HEK293 (cell line): ENCODE measurements around the gene OLA1.

Source experiments
- CTCF ChIA-PET: fragments of 350-600 bp; formaldehyde crosslinking; extraction: SDS; loops from one replicate; lab custom pipeline; 2021; ENCODE audit warnings: antibody characterized with exemption; lab: Yijun Ruan, JAX
- POLR2A ChIA-PET: fragments of 300-600 bp; formaldehyde crosslinking; extraction: SDS; loops from one replicate; lab custom pipeline; 2020; ENCODE audit warnings: antibody characterized with exemption, inconsistent platforms; lab: Yijun Ruan, JAX
- H3K27ac ChIP-seq: fragments of 200-500 bp; sonication (Bioruptor generic); 2 replicates; pipeline ENCODE4 v1.5.1; 2014; ENCODE audit warnings: low read depth, low read length, control low read depth, inconsistent platforms; ENCODE audit errors: extremely low read depth
- H3K36me3 ChIP-seq, 2 experiments: fragments of 200-500 bp in 1 of 2; sonication (Bioruptor generic) in 1 of 2; 1 replicate in 1 of 2; 2 replicates in 1 of 2; pipeline ENCODE4 v1.5.1; 2014 to 2017; ENCODE audit warnings: inconsistent platforms in 2 of 2, low read length in 2 of 2; ENCODE audit not compliant: control insufficient read depth in 2 of 2, insufficient read depth in 1 of 2
- H3K4me1 ChIP-seq: fragments of 200-500 bp; sonication (Bioruptor generic); 2 replicates; pipeline ENCODE4 v1.5.1; 2014; ENCODE audit warnings: mild to moderate bottlenecking, low read length, inconsistent platforms; ENCODE audit not compliant: control insufficient read depth, insufficient read depth
- H3K4me3 ChIP-seq: 2 replicates; pipeline ENCODE4 v1.5.1; 2011; ENCODE audit warnings: low read depth, mild to moderate bottlenecking, control low read depth, low read length, moderate library complexity
- H3K9me3 ChIP-seq: fragments of 200-500 bp; sonication (Bioruptor generic); 2 replicates; pipeline ENCODE4 v1.5.1; 2014; ENCODE audit warnings: low read depth, low read length, inconsistent platforms; ENCODE audit not compliant: control insufficient read depth, insufficient read depth
- OVOL3 ChIP-seq: fragments of 450-650 bp; formaldehyde crosslinking; IDR thresholded peaks from 2 replicates; pipeline ENCODE4 v1.5.1; 2016; ENCODE audit warnings: missing biosample characterization, missing genetic modification characterization
- PRDM6 ChIP-seq: fragments of 450-650 bp; formaldehyde crosslinking; IDR thresholded peaks from 2 replicates; pipeline ENCODE4 v1.5.1; 2017; ENCODE audit warnings: missing biosample characterization, missing genetic modification characterization
- SCRT2 ChIP-seq: fragments of 450-650 bp; formaldehyde crosslinking; IDR thresholded peaks from 2 replicates; pipeline ENCODE4 v1.5.1; 2016; ENCODE audit warnings: missing biosample characterization, missing genetic modification characterization
- SP7 ChIP-seq: fragments of 450-650 bp; formaldehyde crosslinking; IDR thresholded peaks from 2 replicates; pipeline ENCODE4 v1.5.1; 2016; ENCODE audit warnings: missing biosample characterization, missing genetic modification characterization
- ZBTB49 ChIP-seq: fragments of 450-650 bp; formaldehyde crosslinking; IDR thresholded peaks from 2 replicates; pipeline ENCODE4 v1.5.1; 2016; ENCODE audit warnings: missing biosample characterization, missing genetic modification characterization, low read depth
- ZBTB6 ChIP-seq: fragments of 450-650 bp; formaldehyde crosslinking; IDR thresholded peaks from 2 replicates; pipeline ENCODE4 v1.5.1; 2017; ENCODE audit warnings: missing biosample characterization, missing genetic modification characterization
- ZFP37 ChIP-seq: fragments of 450-650 bp; formaldehyde crosslinking; IDR thresholded peaks from 2 replicates; pipeline ENCODE4 v1.5.1; 2016; ENCODE audit warnings: missing biosample characterization, missing genetic modification characterization
- ZNF155 ChIP-seq: fragments of 450-650 bp; formaldehyde crosslinking; IDR thresholded peaks from 2 replicates; pipeline ENCODE4 v1.5.1; 2016; ENCODE audit warnings: missing biosample characterization, missing genetic modification characterization
- ZNF157 ChIP-seq: fragments of 450-650 bp; formaldehyde crosslinking; IDR thresholded peaks from 2 replicates; pipeline ENCODE4 v1.5.1; 2016; ENCODE audit warnings: missing biosample characterization, missing genetic modification characterization
- ZNF169 ChIP-seq: fragments of 450-650 bp; formaldehyde crosslinking; IDR thresholded peaks from 2 replicates; pipeline ENCODE4 v1.5.1; 2016; ENCODE audit warnings: missing biosample characterization, missing genetic modification characterization
- ZNF223 ChIP-seq: fragments of 450-650 bp; formaldehyde crosslinking; IDR thresholded peaks from 2 replicates; pipeline ENCODE4 v1.5.1; 2016; ENCODE audit warnings: missing biosample characterization, missing genetic modification characterization
- ZNF24 ChIP-seq: fragments of 450-650 bp; formaldehyde crosslinking; IDR thresholded peaks from 2 replicates; pipeline ENCODE4 v1.5.1; 2016; ENCODE audit warnings: missing biosample characterization, missing genetic modification characterization
- ZNF341 ChIP-seq: fragments of 450-650 bp; formaldehyde crosslinking; IDR thresholded peaks from 2 replicates; pipeline ENCODE4; 2016; ENCODE audit warnings: low read depth, missing biosample characterization, missing genetic modification characterization
- ZNF362 ChIP-seq: fragments of 450-650 bp; formaldehyde crosslinking; IDR thresholded peaks from 2 replicates; pipeline ENCODE4 v1.5.1; 2016; ENCODE audit warnings: missing biosample characterization, missing genetic modification characterization
- ZNF366 ChIP-seq: fragments of 450-650 bp; formaldehyde crosslinking; conservative IDR thresholded peaks from 2 replicates; pipeline ENCODE4 v1.5.1; 2016; ENCODE audit warnings: missing biosample characterization, missing genetic modification characterization
- ZNF423 ChIP-seq: fragments of 450-650 bp; formaldehyde crosslinking; IDR thresholded peaks from 2 replicates; pipeline ENCODE4 v1.5.1; 2016; ENCODE audit warnings: missing biosample characterization, missing genetic modification characterization
- ZNF521 ChIP-seq: fragments of 450-650 bp; formaldehyde crosslinking; IDR thresholded peaks from 2 replicates; pipeline ENCODE4 v1.5.1; 2017; ENCODE audit warnings: missing biosample characterization, mild to moderate bottlenecking, missing genetic modification characterization
- ZNF544 ChIP-seq: fragments of 450-650 bp; formaldehyde crosslinking; IDR thresholded peaks from 2 replicates; pipeline ENCODE4 v1.5.0; 2017; ENCODE audit warnings: missing biosample characterization, missing genetic modification characterization
- ZNF585B ChIP-seq: fragments of 450-650 bp; formaldehyde crosslinking; IDR thresholded peaks from 2 replicates; pipeline ENCODE4 v1.5.1; 2016; ENCODE audit warnings: missing biosample characterization, missing genetic modification characterization
- ZNF596 ChIP-seq: fragments of 450-650 bp; IDR thresholded peaks from 2 replicates; pipeline ENCODE4 v1.5.0; 2018; ENCODE audit warnings: missing biosample characterization, mild to moderate bottlenecking, missing genetic modification characterization, moderate library complexity
- ZNF658 ChIP-seq: fragments of 450-650 bp; formaldehyde crosslinking; IDR thresholded peaks from 2 replicates; pipeline ENCODE4; 2016; ENCODE audit warnings: missing biosample characterization, missing genetic modification characterization
- ZNF660 ChIP-seq: fragments of 450-650 bp; IDR thresholded peaks from 2 replicates; pipeline ENCODE4 v1.5.1; 2018; ENCODE audit warnings: missing biosample characterization, mild to moderate bottlenecking, missing genetic modification characterization
- ZNF776 ChIP-seq: fragments of 450-650 bp; formaldehyde crosslinking; IDR thresholded peaks from 2 replicates; pipeline ENCODE4 v1.5.0; 2017; ENCODE audit warnings: missing biosample characterization, missing genetic modification characterization, borderline replicate concordance
- ZNF843 ChIP-seq: fragments of 450-650 bp; formaldehyde crosslinking; IDR thresholded peaks from 2 replicates; pipeline ENCODE4 v1.5.1; 2016; ENCODE audit warnings: missing biosample characterization, missing genetic modification characterization
- ZSCAN5A ChIP-seq: fragments of 450-650 bp; formaldehyde crosslinking; IDR thresholded peaks from 2 replicates; pipeline ENCODE4 v1.5.1; 2016; ENCODE audit warnings: missing biosample characterization, missing genetic modification characterization
- TF ChIP-seq, protein P1 (sequence below): fragments of 450-650 bp; formaldehyde crosslinking; IDR thresholded peaks from 2 replicates; pipeline ENCODE4 v1.5.1; 2016; ENCODE audit warnings: missing biosample characterization, missing genetic modification characterization
- TF ChIP-seq, protein P2 (sequence below): fragments of 450-650 bp; formaldehyde crosslinking; IDR thresholded peaks from 2 replicates; pipeline ENCODE4 v1.5.1; 2016; ENCODE audit warnings: missing biosample characterization, missing genetic modification characterization

Gene OLA1

GRCh38 chr2:174219321-174219720 lies 29.0 kb downstream of the OLA1 start:
- no peak overlapping the region for H3K27ac ChIP-seq
- TF ChIP-seq, protein P1, sequence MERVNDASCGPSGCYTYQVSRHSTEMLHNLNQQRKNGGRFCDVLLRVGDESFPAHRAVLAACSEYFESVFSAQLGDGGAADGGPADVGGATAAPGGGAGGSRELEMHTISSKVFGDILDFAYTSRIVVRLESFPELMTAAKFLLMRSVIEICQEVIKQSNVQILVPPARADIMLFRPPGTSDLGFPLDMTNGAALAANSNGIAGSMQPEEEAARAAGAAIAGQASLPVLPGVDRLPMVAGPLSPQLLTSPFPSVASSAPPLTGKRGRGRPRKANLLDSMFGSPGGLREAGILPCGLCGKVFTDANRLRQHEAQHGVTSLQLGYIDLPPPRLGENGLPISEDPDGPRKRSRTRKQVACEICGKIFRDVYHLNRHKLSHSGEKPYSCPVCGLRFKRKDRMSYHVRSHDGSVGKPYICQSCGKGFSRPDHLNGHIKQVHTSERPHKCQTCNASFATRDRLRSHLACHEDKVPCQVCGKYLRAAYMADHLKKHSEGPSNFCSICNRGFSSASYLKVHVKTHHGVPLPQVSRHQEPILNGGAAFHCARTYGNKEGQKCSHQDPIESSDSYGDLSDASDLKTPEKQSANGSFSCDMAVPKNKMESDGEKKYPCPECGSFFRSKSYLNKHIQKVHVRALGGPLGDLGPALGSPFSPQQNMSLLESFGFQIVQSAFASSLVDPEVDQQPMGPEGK (tag by site-specific recombination), result no peak
- TF ChIP-seq PRDM6 (tag by site-specific recombination) (no peak), ZNF660 (no peak), ZNF24 (tag by site-specific recombination) (no peak), ZNF169 (no peak), ZSCAN5A (tag by site-specific recombination) (no peak), ZNF658 (tag by site-specific recombination) (no peak), ZNF223 (no peak), ZNF585B (tag by site-specific recombination) (no peak), ZNF776 (tag by site-specific recombination) (no peak), ZNF843 (no peak), ZBTB49 (tag by site-specific recombination) (no peak), ZNF155 (tag by site-specific recombination) (no peak), ZNF157 (tag by site-specific recombination) (no peak), ZNF544 (tag by site-specific recombination) (no peak), ZNF362 (no peak), ZFP37 (tag by site-specific recombination) (no peak)
- no peaks in the 10 kb centered on the region for H3K9me3 ChIP-seq
- H3K4me1 ChIP-seq, result no peaks in the 10 kb centered on the region
- H3K4me3 ChIP-seq, result no peak overlapping the region
- peaks cover 4 to 31% of the 10 kb centered on the region in 2 experiments for H3K36me3 ChIP-seq
- CTCF ChIA-PET, result no interaction called here
- POLR2A ChIA-PET, result no interaction called here

DNA sequence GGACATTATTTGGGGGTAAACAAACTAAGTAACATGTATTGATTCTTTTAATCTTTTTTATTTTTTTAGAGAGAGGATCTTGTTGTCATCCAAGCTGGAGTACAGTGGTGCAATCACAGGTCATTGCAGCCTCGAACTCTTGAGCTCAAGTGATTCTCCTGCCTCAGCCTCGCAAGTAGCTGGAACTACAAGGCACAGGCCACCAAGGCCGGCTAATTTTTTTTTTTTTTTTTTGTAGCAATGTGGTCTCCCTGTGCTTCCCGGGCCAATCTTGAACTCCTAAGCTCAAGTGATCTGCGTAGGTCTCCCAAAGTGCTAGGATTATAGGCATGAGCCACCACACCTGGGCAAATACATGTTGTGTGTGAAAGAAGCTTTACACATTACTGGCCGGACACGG lies 29.6 kb downstream of the OLA1 start:
- no peaks in the 10 kb centered on the region for H3K9me3 ChIP-seq
- H3K27ac ChIP-seq, result no peak overlapping the region
- no peak overlapping the region for H3K4me3 ChIP-seq
- ChIA-PET POLR2A (no interaction called here), CTCF (no interaction called here)
- H3K4me1 ChIP-seq, result no peaks in the 10 kb centered on the region
- H3K36me3 ChIP-seq, result peaks cover 4 to 26% of the 10 kb centered on the region in 2 experiments
- TF ChIP-seq ZBTB6 (no peak), SP7 (no peak), ZNF521 (no peak), SCRT2 (no peak), ZNF341 (no peak), ZNF596 (no peak), ZNF366 (tag by site-specific recombination) (no peak), ZNF423 (tag by site-specific recombination) (no peak), OVOL3 (tag by site-specific recombination) (no peak)
- TF ChIP-seq, protein P2, sequence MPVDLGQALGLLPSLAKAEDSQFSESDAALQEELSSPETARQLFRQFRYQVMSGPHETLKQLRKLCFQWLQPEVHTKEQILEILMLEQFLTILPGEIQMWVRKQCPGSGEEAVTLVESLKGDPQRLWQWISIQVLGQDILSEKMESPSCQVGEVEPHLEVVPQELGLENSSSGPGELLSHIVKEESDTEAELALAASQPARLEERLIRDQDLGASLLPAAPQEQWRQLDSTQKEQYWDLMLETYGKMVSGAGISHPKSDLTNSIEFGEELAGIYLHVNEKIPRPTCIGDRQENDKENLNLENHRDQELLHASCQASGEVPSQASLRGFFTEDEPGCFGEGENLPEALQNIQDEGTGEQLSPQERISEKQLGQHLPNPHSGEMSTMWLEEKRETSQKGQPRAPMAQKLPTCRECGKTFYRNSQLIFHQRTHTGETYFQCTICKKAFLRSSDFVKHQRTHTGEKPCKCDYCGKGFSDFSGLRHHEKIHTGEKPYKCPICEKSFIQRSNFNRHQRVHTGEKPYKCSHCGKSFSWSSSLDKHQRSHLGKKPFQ (tag by site-specific recombination), result no peak
